Loucy (cell line): ENCODE results near the gene C9orf85.
"Not testable (repeated sequence)": the region's sequence is repeated elsewhere in the genome, so short reads cannot be mapped to it uniquely, and the experiment has no call there.

Source experiments
- H2AFZ ChIP-seq: fragments of 200-600 bp; sonication (generic); 2 replicates; pipeline ENCODE4 v1.6.0; 2016; ENCODE audit warnings: antibody characterized with exemption, mild to moderate bottlenecking, low read length, moderate library complexity
- H3F3A ChIP-seq: fragments of 200-600 bp; 2 replicates; pipeline ENCODE4 v1.6.0; 2016; ENCODE audit warnings: antibody characterized with exemption, low read depth, mild to moderate bottlenecking
- H3K27me3 ChIP-seq: fragments of 200-600 bp; sonication (generic); 2 replicates; pipeline ENCODE4 v1.6.1; 2014; ENCODE audit warnings: low read length, mild to moderate bottlenecking; ENCODE audit not compliant: insufficient read depth, poor library complexity, severe bottlenecking
- H3K36me3 ChIP-seq: fragments of 200-600 bp; sonication (generic); 2 replicates; pipeline ENCODE4 v1.6.1; 2016; ENCODE audit warnings: low read length; ENCODE audit not compliant: insufficient read depth
- H3K4me1 ChIP-seq: fragments of 200-600 bp; sonication (generic); 2 replicates; pipeline ENCODE4 v1.5.1; 2014; ENCODE audit warnings: low read length, mild to moderate bottlenecking; ENCODE audit not compliant: insufficient read depth, poor library complexity, severe bottlenecking
- H3K4me2 ChIP-seq: fragments of 200-600 bp; sonication (generic); 2 replicates; pipeline ENCODE4 v1.6.0; 2014; ENCODE audit warnings: antibody characterized with exemption, low read length, low read depth, mild to moderate bottlenecking; ENCODE audit not compliant: poor library complexity, severe bottlenecking
- H3K4me3 ChIP-seq: fragments of 200-600 bp; sonication (generic); 2 replicates; pipeline ENCODE4 v1.5.1; 2014; ENCODE audit warnings: low read length, mild to moderate bottlenecking, mixed read lengths; ENCODE audit not compliant: poor library complexity, severe bottlenecking
- H3K79me2 ChIP-seq: fragments of 200-600 bp; sonication (generic); 2 replicates; pipeline ENCODE4 v1.6.1; 2014; ENCODE audit warnings: low read length; ENCODE audit not compliant: insufficient read depth
- H3K9ac ChIP-seq: fragments of 200-600 bp; sonication (generic); 2 replicates; pipeline ENCODE4 v1.6.0; 2014; ENCODE audit warnings: mild to moderate bottlenecking, low read depth, low read length, moderate library complexity; ENCODE audit not compliant: poor library complexity, severe bottlenecking
- H3K9me2 ChIP-seq: fragments of 200-600 bp; sonication (generic); replicated peaks from 2 replicates; pipeline ENCODE4 v1.6.1; 2016; ENCODE audit warnings: low read depth, low read length, mixed read lengths
- H3K9me3 ChIP-seq: fragments of 200-600 bp; sonication (generic); 2 replicates; pipeline ENCODE4 v1.6.1; 2014; ENCODE audit warnings: mild to moderate bottlenecking, antibody characterized with exemption, low read length, low read depth; ENCODE audit not compliant: insufficient read depth
- H4K20me1 ChIP-seq: fragments of 200-600 bp; sonication (generic); 2 replicates; pipeline ENCODE4 v1.6.0; 2014; ENCODE audit warnings: antibody characterized with exemption, low read length, mild to moderate bottlenecking; ENCODE audit not compliant: insufficient read depth, poor library complexity, severe bottlenecking
- EZH2phosphoT487 ChIP-seq: fragments of 200-600 bp; IDR thresholded peaks from 2 replicates; pipeline ENCODE4 v1.6.1; 2018; ENCODE audit warnings: antibody characterized with exemption, mild to moderate bottlenecking, moderate library complexity, borderline replicate concordance
- TF ChIP-seq, protein P1 (sequence below): fragments of 200-600 bp; sonication (generic); conservative IDR thresholded peaks from 2 replicates; pipeline ENCODE4 v1.5.1; 2014; ENCODE audit warnings: mild to moderate bottlenecking, antibody characterized with exemption, low read length

C9orf85 gene

GRCh38 chr9:72005451-72005850 is 94.0 kb downstream of the C9orf85 start:
- no peaks in the 10 kb centered on the region for H4K20me1 ChIP-seq
- no peak overlapping the region for H3K9ac ChIP-seq
- no peak overlapping the region for H3K4me3 ChIP-seq
- TF ChIP-seq EZH2phosphoT487 = no peak
- TF ChIP-seq, protein P1, sequence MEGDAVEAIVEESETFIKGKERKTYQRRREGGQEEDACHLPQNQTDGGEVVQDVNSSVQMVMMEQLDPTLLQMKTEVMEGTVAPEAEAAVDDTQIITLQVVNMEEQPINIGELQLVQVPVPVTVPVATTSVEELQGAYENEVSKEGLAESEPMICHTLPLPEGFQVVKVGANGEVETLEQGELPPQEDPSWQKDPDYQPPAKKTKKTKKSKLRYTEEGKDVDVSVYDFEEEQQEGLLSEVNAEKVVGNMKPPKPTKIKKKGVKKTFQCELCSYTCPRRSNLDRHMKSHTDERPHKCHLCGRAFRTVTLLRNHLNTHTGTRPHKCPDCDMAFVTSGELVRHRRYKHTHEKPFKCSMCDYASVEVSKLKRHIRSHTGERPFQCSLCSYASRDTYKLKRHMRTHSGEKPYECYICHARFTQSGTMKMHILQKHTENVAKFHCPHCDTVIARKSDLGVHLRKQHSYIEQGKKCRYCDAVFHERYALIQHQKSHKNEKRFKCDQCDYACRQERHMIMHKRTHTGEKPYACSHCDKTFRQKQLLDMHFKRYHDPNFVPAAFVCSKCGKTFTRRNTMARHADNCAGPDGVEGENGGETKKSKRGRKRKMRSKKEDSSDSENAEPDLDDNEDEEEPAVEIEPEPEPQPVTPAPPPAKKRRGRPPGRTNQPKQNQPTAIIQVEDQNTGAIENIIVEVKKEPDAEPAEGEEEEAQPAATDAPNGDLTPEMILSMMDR = no peak
- no peaks in the 10 kb centered on the region for H3K4me1 ChIP-seq
- no peak overlapping the region for H3K4me2 ChIP-seq
- H3F3A ChIP-seq = no peaks in the 10 kb centered on the region
- no peaks in the 10 kb centered on the region for H3K79me2 ChIP-seq
- H3K27me3 ChIP-seq = no peaks in the 10 kb centered on the region
- no peaks in the 10 kb centered on the region for H3K9me2 ChIP-seq
- no peaks in the 10 kb centered on the region for H3K36me3 ChIP-seq
- peaks cover 5% of the 10 kb centered on the region; the same call in 1 of the 2 replicates for H3K9me3 ChIP-seq
- no peak overlapping the region for H2AFZ ChIP-seq

GRCh38 chr9:72006501-72006900 is 95.1 kb downstream of the C9orf85 start:
- TF ChIP-seq EZH2phosphoT487 = no peak
- TF ChIP-seq, protein P1 = no peak
- no peaks in the 10 kb centered on the region for H3K4me1 ChIP-seq
- H3K9me3 ChIP-seq = no peaks in the 10 kb centered on the region
- no peaks in the 10 kb centered on the region for H3K36me3 ChIP-seq
- no peaks in the 10 kb centered on the region for H3K27me3 ChIP-seq
- no peaks in the 10 kb centered on the region for H3F3A ChIP-seq
- H3K79me2 ChIP-seq = no peaks in the 10 kb centered on the region
- H3K9ac ChIP-seq = no peak overlapping the region
- H3K4me3 ChIP-seq = no peak overlapping the region
- no peak overlapping the region for H2AFZ ChIP-seq
- H4K20me1 ChIP-seq = no peaks in the 10 kb centered on the region
- no peak overlapping the region for H3K4me2 ChIP-seq
- H3K9me2 ChIP-seq = no peaks in the 10 kb centered on the region

GRCh38 chr9:72007726-72008125 is 96.3 kb downstream of the C9orf85 start:
- not testable (repeated sequence) for H3K36me3 ChIP-seq, H3F3A ChIP-seq, H3K27me3 ChIP-seq, H3K9ac ChIP-seq, H2AFZ ChIP-seq, H4K20me1 ChIP-seq, H3K4me3 ChIP-seq, H3K4me1 ChIP-seq, H3K9me2 ChIP-seq, H3K4me2 ChIP-seq, H3K79me2 ChIP-seq, H3K9me3 ChIP-seq

DNA sequence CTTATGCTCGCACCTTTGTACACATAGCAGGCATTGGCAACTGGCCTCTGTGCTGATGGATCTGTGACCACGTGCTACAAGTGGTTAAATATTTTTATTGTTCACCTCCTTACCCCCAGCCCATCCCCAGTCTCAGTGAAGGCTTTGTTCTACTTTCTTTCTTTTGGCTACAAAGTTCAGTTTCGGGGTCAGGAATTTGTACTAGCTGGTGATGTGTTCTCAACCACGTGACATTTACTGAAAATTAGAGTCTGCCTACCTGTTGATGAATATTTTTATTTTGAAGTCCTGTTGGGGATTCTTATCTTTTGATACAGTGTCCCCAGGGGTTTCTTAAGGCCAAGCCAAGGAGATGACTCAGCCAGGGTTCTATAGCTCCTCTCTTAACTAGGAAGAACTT is 101.2 kb downstream of the C9orf85 start:
- no peak overlapping the region for H2AFZ ChIP-seq
- peaks cover 8% of the 10 kb centered on the region; the same call in 1 of the 2 replicates for H3F3A ChIP-seq
- H3K9me3 ChIP-seq = no peaks in the 10 kb centered on the region
- peaks cover 18% of the 10 kb centered on the region for H3K4me1 ChIP-seq
- TF ChIP-seq EZH2phosphoT487 = no peak
- TF ChIP-seq, protein P1 = no peak
- H3K4me3 ChIP-seq = peak overlapping the region; percentile 36
- no peaks in the 10 kb centered on the region for H4K20me1 ChIP-seq
- no peaks in the 10 kb centered on the region for H3K27me3 ChIP-seq
- no peaks in the 10 kb centered on the region for H3K9me2 ChIP-seq
- H3K79me2 ChIP-seq = no peaks in the 10 kb centered on the region
- peak overlapping the region; percentile 61 for H3K4me2 ChIP-seq
- H3K36me3 ChIP-seq = no peaks in the 10 kb centered on the region
- no peak overlapping the region for H3K9ac ChIP-seq
